Measurements from ENCODE around the gene TTBK2.
"Not testable (repeated sequence)": the region's sequence is repeated elsewhere in the genome, so short reads cannot be mapped to it uniquely, and the experiment has no call there.

TTBK2 gene

GRCh38 chr15:42903388-42904324 lies 16.9 kb downstream of the TTBK2 start:
- DNase-seq: no peak

GRCh38 chr15:42893911-42894310 lies 26.7 kb downstream of the TTBK2 start:
- not testable (repeated sequence) for DNase-seq

- peak; percentile 53 for DNase-seq
These were observed 29.0 kb downstream of the TTBK2 start for GRCh38 chr15:42891569-42891968.

GRCh38 chr15:42890161-42890913 lies 30.2 kb downstream of the TTBK2 start:
- peak; percentile 91 for DNase-seq

DNA sequence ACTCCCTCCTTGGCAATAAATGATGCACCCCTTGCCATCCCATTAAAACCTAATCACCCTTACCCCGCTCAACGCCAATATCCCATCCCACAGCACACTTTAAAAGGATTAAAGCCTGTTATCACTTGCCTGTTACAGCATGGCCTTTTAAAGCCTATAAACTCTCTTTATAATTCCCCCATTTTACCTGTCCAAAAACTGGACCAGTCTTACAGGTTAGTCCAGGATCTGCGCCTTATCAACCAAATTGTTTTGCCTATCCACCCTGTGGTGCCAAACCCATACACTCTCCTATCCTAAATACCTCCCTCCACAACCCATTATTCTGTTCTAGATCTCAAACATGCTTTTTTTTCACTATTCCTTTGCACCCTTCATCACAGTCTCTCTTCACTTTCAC lies 33.2 kb downstream of the TTBK2 start:
- DNase-seq: not testable (repeated sequence)

DNA sequence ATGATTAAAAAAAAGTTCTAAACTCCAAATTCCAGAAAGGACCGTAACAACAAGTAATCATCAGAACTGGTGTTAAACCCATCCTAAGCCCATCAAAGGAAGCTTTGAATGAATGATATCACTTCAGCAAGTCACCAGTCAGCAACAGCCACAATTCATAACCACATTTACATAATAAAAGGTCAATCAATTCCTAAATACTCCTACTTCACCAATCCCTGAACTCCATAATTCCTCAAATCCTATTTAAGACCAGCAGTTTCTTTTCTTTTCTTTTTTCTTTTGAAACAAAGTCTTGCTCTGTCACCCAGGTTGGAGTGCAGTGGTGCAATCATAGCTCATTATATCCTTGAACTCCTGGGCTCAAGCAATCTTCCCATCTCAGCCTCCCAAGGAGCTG lies 40.5 kb downstream of the TTBK2 start:
- DNase-seq: no peak

DNA sequence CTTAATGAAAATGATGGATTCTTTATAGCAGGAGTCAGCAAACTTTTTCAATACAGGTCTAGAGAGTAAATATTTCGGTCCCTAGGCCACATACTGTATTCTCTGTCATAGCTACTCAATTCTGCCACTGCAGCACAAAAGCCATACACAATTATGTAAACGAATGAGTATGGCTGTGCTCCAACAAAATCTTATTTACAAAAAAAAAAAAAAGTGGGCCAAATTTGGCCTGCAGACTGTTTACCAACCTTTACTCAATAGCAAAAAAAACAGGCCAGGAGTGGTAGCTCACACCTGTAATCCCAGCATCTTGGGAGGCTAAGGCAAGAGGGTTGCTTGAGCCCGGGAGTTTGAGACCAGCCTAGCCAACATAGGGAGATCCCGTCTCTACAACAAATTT lies 41.1 kb downstream of the TTBK2 start:
- no peak for DNase-seq

DNA sequence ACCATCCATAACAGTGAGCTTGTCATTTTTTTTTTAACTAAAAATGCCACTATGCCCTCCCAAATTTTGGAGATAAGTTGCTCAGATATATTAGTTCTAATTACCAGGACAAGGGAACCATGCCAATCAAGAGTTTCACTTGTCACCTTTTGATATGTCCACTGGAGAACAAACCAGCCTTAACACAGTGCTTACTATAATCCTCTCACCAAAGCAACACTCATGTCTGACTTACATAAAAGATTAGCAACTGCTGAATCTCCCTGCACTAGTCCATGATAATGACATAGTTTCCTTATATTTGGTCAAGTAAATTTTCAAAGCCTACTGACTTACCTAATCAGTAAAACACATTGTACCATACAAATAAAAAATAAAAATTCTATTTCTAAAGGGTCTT lies 44.4 kb downstream of the TTBK2 start:
- DNase-seq: no peak

DNA sequence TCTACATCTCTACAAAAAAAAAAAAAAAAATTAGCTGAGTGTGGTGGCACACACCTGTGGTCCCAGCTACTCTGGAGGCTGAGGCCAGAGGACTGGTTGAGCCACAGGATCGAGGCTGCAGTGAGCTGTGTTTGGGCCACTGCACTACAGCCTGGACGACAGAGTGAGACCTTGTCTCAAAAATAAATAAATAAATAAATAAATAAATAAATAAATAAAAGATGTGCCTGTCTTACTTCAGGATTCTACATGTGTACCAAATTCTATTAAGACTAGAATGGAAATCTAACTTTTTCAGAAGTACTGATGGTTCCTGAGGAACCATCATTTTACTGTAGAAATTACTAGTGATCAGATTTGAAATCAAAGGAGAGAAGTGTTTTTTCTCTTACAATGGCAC lies 51.9 kb downstream of the TTBK2 start:
- no peak for DNase-seq

- no peak for DNase-seq
These were observed 56.9 kb downstream of the TTBK2 start for GRCh38 chr15:42863572-42864239.

DNA sequence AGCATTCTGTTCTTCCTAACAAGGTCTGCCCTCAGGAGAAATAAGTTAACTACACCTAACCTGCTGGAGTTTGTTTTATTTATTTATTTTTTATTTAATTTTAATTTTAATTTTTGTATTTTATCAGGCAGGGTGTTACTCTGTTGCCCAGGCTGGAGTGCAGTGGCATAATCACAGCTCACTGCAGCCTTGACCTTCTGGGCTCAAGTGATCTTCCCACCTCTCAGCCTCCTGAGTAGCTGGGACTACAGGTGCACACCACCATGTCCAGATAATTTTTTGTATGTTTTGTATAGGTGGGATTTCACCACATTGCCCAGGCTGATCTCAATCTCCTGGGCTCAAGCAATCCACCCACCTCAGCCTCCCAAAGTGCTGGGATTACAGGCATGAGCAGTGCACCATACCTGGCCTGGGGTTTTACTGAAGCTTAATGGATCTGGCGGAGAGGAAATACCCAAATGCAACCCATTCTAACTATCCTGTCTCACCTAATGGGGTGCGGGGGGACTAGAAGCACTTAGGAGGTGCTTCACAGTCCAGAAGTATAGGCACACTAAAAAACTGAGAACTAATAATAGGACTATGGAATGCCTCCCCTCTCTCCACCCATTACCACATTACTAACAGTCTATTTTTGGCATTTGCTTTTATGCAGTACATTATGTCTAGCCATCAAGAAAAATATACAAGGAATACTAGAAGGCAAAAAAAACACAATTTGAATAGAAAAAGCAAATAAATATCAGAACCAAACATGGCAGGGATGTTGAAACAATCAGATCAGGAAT lies 61.4 kb downstream of the TTBK2 start:
- peak; percentile 47 for DNase-seq

- no peak for DNase-seq
These were observed 62.0 kb downstream of the TTBK2 start for GRCh38 chr15:42858540-42858939.

- DNase-seq: peak; percentile 15
These were observed 66.0 kb downstream of the TTBK2 start for GRCh38 chr15:42854576-42854975.

- no peak for DNase-seq
These were observed 70.7 kb downstream of the TTBK2 start for GRCh38 chr15:42849836-42850235.

DNA sequence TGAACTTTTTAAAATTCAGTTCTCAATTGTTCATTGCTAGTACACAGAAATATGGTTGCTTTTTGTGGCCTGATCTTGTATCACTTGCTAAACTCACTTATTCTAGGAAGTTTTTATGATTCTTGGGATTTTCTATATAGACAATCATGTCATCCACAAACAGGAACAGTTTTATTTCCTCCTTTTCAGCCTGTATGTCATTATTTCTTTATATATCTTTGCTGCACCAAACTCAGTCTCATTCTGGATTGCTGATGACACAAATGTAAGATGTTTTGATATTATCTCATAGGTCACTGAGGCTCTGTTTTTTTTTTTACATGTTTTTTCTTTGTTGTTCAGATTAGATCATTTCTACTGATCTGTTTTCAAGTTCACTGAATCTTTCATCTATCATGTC lies 71.7 kb downstream of the TTBK2 start:
- no peak for DNase-seq

- DNase-seq: no peak
These were observed 73.9 kb downstream of the TTBK2 start for GRCh38 chr15:42846647-42847046.

DNA sequence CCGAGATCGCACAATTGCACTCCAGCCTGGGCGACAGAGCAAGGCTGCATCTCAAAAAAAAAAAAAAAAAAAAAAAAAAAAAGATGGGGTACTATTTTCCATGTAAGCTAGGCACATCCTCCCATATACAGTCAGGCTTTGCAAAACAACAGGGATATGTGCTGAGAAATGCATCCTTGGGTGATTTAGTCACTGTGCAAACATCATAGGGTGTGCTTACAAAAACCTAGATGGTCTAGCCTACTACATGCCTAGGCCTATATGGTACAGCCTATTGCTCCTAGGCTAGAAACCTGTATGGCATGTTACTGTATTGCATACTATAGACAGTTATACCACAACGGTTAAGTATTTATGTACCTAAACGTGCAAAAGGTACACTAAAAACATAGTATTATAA lies 75.0 kb downstream of the TTBK2 start:
- peak; percentile 82 for DNase-seq

DNA sequence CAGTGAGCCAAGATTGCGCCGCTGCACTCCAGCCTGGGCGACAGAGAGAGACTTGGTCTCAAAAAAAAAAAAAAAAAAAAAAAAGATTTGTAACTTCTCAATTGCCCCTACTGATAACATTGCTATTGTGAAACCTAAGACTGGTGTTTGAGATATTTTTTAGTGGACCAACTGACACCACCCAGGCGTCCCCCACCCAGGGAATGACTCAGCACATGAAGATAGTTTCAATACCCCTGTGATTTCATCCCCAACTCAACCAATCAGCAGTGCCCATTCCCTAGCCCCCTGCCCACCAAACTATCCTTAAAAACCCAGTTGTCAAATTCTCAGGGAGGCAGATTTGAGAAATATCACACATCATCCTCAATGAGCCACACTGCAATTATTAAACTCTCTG lies 76.9 kb downstream of the TTBK2 start:
- DNase-seq: no peak

DNA sequence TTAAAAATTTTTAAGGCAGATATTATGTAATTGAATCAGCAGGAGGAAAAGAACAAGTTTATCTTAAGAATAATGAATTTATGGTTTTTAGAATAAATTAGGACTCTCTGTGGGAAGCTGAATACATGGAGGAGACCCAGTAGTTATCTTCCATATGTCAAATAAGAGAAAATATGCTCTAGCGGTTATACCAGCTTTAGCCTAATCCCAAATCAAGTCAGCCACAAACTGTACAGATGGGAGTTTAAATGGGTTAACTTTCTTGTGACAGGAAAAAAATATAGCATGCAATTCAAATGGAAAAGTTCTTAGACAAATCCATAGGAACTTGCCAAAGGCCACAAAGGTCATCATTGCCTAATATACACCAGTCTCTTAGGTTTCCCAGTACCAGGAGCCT lies 84.3 kb downstream of the TTBK2 start:
- no peak for DNase-seq

DNA sequence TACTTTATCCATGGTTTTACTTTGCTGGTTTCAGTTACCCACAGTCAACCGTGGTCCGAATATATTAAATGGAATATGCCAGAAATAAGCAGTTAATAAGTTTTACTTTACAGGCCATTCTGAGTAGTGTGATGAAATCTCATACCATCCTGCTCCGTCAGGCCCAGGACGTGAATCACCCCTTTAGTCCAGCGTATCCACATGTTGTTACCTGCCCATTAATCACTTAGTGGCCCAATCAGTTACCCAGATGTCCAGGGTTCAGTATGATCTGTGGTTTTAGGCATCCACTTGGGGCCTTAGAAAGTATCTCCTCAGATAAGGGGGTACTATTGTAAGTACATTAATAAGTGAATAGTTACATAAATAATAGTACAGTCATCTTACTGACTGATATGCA lies 88.0 kb downstream of the TTBK2 start:
- DNase-seq: peak; percentile 44

DNA sequence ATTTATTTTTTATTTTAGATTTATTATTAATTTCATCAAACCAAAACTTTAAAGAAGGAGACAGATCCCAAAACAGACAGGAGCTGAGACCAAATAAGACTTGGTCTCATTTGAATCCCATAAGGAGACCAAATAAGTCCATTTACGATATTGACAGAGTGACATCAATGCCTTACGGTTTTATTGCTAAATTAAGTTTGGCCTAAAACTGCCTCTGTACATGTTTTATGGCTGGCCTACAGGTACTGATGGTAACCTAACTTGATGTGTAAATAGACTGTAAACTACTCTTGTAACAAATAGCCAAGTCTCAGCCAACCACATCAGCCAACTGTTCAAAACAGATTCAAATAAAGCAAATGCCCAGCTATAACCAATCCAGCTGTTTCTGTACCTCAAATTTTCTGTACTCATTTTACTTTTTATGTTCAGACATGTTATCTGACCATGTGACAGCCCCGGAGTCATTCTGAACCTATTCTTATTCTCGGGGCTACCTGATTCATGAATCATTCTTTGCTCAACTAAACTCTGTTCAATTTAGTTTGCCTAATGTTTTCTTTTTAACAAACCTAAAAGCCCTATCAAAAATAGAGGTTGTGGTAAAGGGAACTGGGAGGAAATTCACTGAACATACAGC lies 94.2 kb downstream of the TTBK2 start:
- DNase-seq: no peak

DNA sequence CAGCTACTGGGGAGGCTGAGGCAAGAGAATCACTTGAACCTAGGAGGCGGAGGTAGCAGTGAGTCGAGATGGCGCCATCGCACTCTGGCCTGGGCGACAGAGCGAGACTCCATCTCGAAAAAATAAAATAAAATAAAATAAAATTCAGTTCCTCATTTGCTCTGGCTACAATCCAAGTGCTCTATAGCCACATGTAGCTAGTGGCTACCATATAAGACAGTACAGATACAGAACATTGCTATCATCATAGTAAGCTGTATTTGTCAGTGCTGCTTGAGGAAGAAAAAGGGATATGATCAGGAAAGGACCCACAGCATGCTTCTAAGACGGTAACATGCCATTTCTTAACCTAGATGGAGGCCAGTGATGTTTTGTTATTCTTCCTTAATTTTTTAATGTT lies 95.0 kb downstream of the TTBK2 start:
- no peak for DNase-seq

Data from fibroblast of skin of back (primary cell).